Fibroblast of lung (primary cell): ENCODE measurements around the gene QRFPR. TPM values are rescaled to one million over a fixed set of nuclear protein-coding genes. Genes with fewer than 3 reads are reported as not detected.
A peak's percentile ranks its signal among the peaks of the same experiment; 100 is the strongest.

Experiments used
- DNase-seq, 2 donors: peaks; one replicate each; pipeline versions ENCODE4 v3.0.0 to v3.0.0-alpha.2; 2010; ENCODE audit warnings: low read depth in 2 of 2
- H2AFZ ChIP-seq: 2 replicates; pipeline ENCODE4 v1.5.1; 2012; ENCODE audit warnings: low read length, control low read depth, inconsistent platforms
- H3K27ac ChIP-seq: 2 replicates; pipeline ENCODE4 v1.5.1; 2011; ENCODE audit warnings: low read length, control low read depth; ENCODE audit not compliant: insufficient read depth
- H3K27me3 ChIP-seq: 2 replicates; pipeline ENCODE4 v1.5.1; 2011; ENCODE audit warnings: mild to moderate bottlenecking, low read length; ENCODE audit not compliant: control insufficient read depth, insufficient read depth
- H3K36me3 ChIP-seq: 2 replicates; pipeline ENCODE4 v1.5.1; 2011; ENCODE audit warnings: low read length; ENCODE audit not compliant: control insufficient read depth, insufficient read depth
- H3K4me1 ChIP-seq: 2 replicates; pipeline ENCODE4 v1.5.1; 2011; ENCODE audit warnings: low read length; ENCODE audit not compliant: control insufficient read depth, insufficient read depth; ENCODE audit errors: extremely low read depth
- H3K4me2 ChIP-seq: 2 replicates; pipeline ENCODE4 v1.5.1; 2011; ENCODE audit warnings: low read length, control low read depth; ENCODE audit not compliant: insufficient read depth; ENCODE audit errors: extremely low read depth
- H3K4me3 ChIP-seq, 4 experiments: fragments of 200-600 bp in 1 of 4; sonication (generic) in 1 of 4; replicated peaks in 1 of 4; 2 replicates each; pipeline ENCODE4 v1.5.1; 2011 to 2016; ENCODE audit warnings: low read length in 4 of 4, low read depth in 3 of 4, mild to moderate bottlenecking in 3 of 4, control low read depth in 2 of 4, inconsistent platforms in 1 of 4, mixed read lengths in 1 of 4; ENCODE audit not compliant: insufficient read depth in 1 of 4; ENCODE audit errors: control extremely low read depth in 1 of 4
- H3K79me2 ChIP-seq: 2 replicates; pipeline ENCODE4 v1.5.1; 2012; ENCODE audit warnings: mild to moderate bottlenecking, low read length, inconsistent platforms; ENCODE audit not compliant: control insufficient read depth, insufficient read depth
- H3K9ac ChIP-seq: 2 replicates; pipeline ENCODE4 v1.5.1; 2011; ENCODE audit warnings: mild to moderate bottlenecking, low read length, control low read depth; ENCODE audit not compliant: insufficient read depth
- H3K9me3 ChIP-seq: 2 replicates; pipeline ENCODE4 v1.5.1; 2012; ENCODE audit warnings: low read depth, low read length; ENCODE audit not compliant: control insufficient read depth, insufficient read depth
- H4K20me1 ChIP-seq: 2 replicates; pipeline ENCODE4 v1.5.1; 2011; ENCODE audit warnings: low read length; ENCODE audit not compliant: control insufficient read depth, insufficient read depth; ENCODE audit errors: extremely low read depth
- EZH2 ChIP-seq: IDR thresholded peaks from 2 replicates; pipeline ENCODE4 v1.5.1; 2012; ENCODE audit warnings: low read length, control low read depth, mild to moderate bottlenecking; ENCODE audit errors: missing control alignments
- polyA plus RNA-seq, 2 donors: library from polyadenylated mRNA; depleted of rRNA in 1 of 2; stranded (reverse) in 1 of 2; unstranded in 1 of 2; fragments of >200 nt; gene quantifications; 2 replicates each; pipeline ENCODE4 v1.2.1, GENCODE V29; 2011 to 2012; ENCODE audit warnings: missing spikeins in 1 of 2
- total RNA-seq: library from RNA; depleted of rRNA; stranded (reverse); fragments of >200 nt; gene quantifications from 2 replicates; pipeline ENCODE4 v1.2.1, GENCODE V29; 2014
- TF ChIP-seq, protein P1 (sequence below), 2 donors: IDR thresholded peaks in 1 of 2; conservative IDR thresholded peaks in 1 of 2; 1 replicate in 1 of 2; 2 replicates in 1 of 2; pipeline ENCODE4 v1.5.1; 2011 to 2012; ENCODE audit warnings: low read length in 2 of 2, control low read depth in 1 of 2, inconsistent platforms in 1 of 2, low read depth in 1 of 2, mild to moderate bottlenecking in 1 of 2

The QRFPR gene
- total and polyA plus RNA-seq, 2 donors (not counting 1 experiment from before 2014, with no cell fraction given) = not detected

GRCh38 chr4:121308828-121309227 is 72.0 kb downstream of the QRFPR start:
- H3K79me2 ChIP-seq = no peaks in the 10 kb centered on the region
- H2AFZ ChIP-seq = no peak overlapping the region
- no peaks in the 10 kb centered on the region for H3K36me3 ChIP-seq
- H3K4me2 ChIP-seq = no peak overlapping the region
- no peaks in the 10 kb centered on the region for H4K20me1 ChIP-seq
- no peak overlapping the region for H3K9ac ChIP-seq
- H3K27ac ChIP-seq = no peak overlapping the region
- H3K27me3 ChIP-seq = no peaks in the 10 kb centered on the region
- TF ChIP-seq EZH2 = no peak
- TF ChIP-seq, protein P1, sequence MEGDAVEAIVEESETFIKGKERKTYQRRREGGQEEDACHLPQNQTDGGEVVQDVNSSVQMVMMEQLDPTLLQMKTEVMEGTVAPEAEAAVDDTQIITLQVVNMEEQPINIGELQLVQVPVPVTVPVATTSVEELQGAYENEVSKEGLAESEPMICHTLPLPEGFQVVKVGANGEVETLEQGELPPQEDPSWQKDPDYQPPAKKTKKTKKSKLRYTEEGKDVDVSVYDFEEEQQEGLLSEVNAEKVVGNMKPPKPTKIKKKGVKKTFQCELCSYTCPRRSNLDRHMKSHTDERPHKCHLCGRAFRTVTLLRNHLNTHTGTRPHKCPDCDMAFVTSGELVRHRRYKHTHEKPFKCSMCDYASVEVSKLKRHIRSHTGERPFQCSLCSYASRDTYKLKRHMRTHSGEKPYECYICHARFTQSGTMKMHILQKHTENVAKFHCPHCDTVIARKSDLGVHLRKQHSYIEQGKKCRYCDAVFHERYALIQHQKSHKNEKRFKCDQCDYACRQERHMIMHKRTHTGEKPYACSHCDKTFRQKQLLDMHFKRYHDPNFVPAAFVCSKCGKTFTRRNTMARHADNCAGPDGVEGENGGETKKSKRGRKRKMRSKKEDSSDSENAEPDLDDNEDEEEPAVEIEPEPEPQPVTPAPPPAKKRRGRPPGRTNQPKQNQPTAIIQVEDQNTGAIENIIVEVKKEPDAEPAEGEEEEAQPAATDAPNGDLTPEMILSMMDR (conservative IDR thresholded peaks at IDR 0.05 in 1 of 2, IDR thresholded peaks at IDR 0.05 in 1 of 2; ENCODE audit: low read depth in 1 of 2, low read length in 2 of 2) = no peak
- no peak overlapping the region for H3K4me3 ChIP-seq
- no peaks in the 10 kb centered on the region for H3K4me1 ChIP-seq
- DNase-seq = no peak
- no peaks in the 10 kb centered on the region for H3K9me3 ChIP-seq

- TF ChIP-seq EZH2 = no peak
- H4K20me1 ChIP-seq = no peaks in the 10 kb centered on the region
- no peaks in the 10 kb centered on the region for H3K27me3 ChIP-seq
- H3K27ac ChIP-seq = no peak overlapping the region
- H3K9ac ChIP-seq = no peak overlapping the region
- H3K79me2 ChIP-seq = no peaks in the 10 kb centered on the region
- no peak overlapping the region for H2AFZ ChIP-seq
- H3K4me2 ChIP-seq = no peak overlapping the region
- peak; percentile 14 to 19 for DNase-seq
- H3K9me3 ChIP-seq = no peaks in the 10 kb centered on the region
- H3K4me1 ChIP-seq = no peaks in the 10 kb centered on the region
- no peaks in the 10 kb centered on the region for H3K36me3 ChIP-seq
- no peak overlapping the region for H3K4me3 ChIP-seq
Measured at GRCh38 chr4:121308328-121308663, 72.5 kb downstream of the QRFPR start.

DNA sequence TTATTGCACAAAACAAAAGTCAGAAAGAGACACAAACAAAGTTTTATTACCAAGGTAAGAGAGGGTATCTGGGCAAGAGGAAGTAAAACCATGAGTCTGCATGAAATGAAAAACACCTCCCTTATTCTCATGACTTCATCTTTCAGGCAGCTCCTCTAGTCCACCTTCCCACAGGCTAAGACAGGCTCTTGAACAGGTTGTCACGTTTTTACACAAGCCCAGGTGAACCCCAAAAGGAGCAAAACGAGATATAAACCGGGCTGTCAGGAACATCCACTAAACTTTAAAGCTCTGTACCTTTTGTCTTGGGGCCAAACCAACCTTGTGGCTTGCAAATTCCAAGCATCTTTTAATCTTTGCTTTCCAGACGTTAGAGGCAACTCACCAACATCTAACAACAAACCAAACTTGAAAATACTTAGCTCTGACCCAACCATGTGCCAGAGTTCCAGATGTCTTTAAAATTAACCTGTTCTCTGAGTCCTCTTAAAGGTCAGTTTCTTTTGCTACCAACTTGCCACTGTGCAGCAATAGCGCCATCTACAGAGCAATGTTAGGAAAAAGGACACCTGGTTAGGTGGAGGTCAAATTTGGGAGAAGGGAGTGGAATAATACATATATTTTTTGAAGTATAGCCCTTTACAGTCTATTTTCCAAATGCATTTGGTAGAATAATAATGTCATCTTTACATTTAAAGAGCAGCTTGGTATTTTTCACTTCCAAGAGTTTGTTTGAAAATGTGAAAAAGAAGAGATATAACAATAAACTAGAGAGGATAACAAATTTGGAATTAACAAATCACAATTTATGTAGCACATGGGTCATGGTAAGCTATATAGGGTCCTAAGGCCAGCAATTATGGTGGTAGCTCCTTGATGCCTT is 73.1 kb downstream of the QRFPR start:
- Histone ChIP-seq H3K27me3 (no peaks in the 10 kb centered on the region), H3K36me3 (no peaks in the 10 kb centered on the region), H3K4me1 (no peaks in the 10 kb centered on the region), H3K27ac (no peak overlapping the region), H2AFZ (no peak overlapping the region), H3K4me2 (no peak overlapping the region), H3K79me2 (no peaks in the 10 kb centered on the region), H3K4me3 (no peak overlapping the region), H3K9ac (no peak overlapping the region), H4K20me1 (no peaks in the 10 kb centered on the region), H3K9me3 (no peaks in the 10 kb centered on the region)
- peak; percentile 49 to 75 for DNase-seq
- TF ChIP-seq EZH2 = no peak
- TF ChIP-seq, protein P1 (conservative IDR thresholded peaks at IDR 0.05 in 1 of 2, IDR thresholded peaks at IDR 0.05 in 1 of 2; ENCODE audit: low read depth in 1 of 2, low read length in 2 of 2) = peak; percentile 86
